OCI-LY1 (cell line): ENCODE measurements around the gene SLC22A23.

Source experiments
- CTCF ChIP-seq: fragments of 200-600 bp; sonication (generic), shearing (Covaris generic); IDR thresholded peaks from 2 replicates; pipeline ENCODE4 v1.5.1; 2017; ENCODE audit warnings: mild to moderate bottlenecking, antibody characterized with exemption, low read length, moderate library complexity, mixed read lengths
- EZH2 ChIP-seq: fragments of 200-600 bp; sonication (generic), shearing (Covaris generic); IDR thresholded peaks from 2 replicates; pipeline ENCODE4 v1.8.0; 2017; ENCODE audit warnings: borderline replicate concordance, mixed run types, mild to moderate bottlenecking, antibody characterized with exemption, low read length, moderate library complexity, mixed read lengths

- TF ChIP-seq CTCF (no peak), EZH2 (no peak)
Measured at GRCh38 chr6:3380344-3381232, 76.3 kb downstream of the SLC22A23 start.
